ENCODE results near the gene ATOH7.
"Not testable (repeated sequence)": the region's sequence is repeated elsewhere in the genome, so short reads cannot be mapped to it uniquely, and the experiment has no call there.

ATOH7 gene

GRCh38 chr10:68237173-68237572 lies 5.3 kb upstream of the ATOH7 start:
- no peak for DNase-seq (ENCODE audit: low spot score)

GRCh38 chr10:68235581-68235980 lies 3.7 kb upstream of the ATOH7 start:
- no peak for DNase-seq (ENCODE audit: low spot score)

GRCh38 chr10:68235111-68235510 lies 3.2 kb upstream of the ATOH7 start:
- no peak for DNase-seq (ENCODE audit: low spot score)

- DNase-seq (ENCODE audit: low spot score) = no peak
Observed at GRCh38 chr10:68233046-68233445, 1.1 kb upstream of the ATOH7 start.

- DNase-seq (ENCODE audit: low spot score) = peak; percentile 82
Observed at GRCh38 chr10:68231106-68231816, 652 bp downstream of the ATOH7 start.

- DNase-seq (ENCODE audit: low spot score) = no peak
Observed at GRCh38 chr10:68230268-68230667, 1.6 kb downstream of the ATOH7 start.

GRCh38 chr10:68224810-68225209 lies 7.1 kb downstream of the ATOH7 start:
- DNase-seq (ENCODE audit: low spot score) = no peak

GRCh38 chr10:68223535-68224165 lies 8.3 kb downstream of the ATOH7 start:
- DNase-seq (ENCODE audit: low spot score) = peak; percentile 17

GRCh38 chr10:68222391-68222790 lies 9.5 kb downstream of the ATOH7 start:
- DNase-seq (ENCODE audit: low spot score) = no peak

GRCh38 chr10:68221196-68221595 lies 10.7 kb downstream of the ATOH7 start:
- DNase-seq (ENCODE audit: low spot score) = no peak

- no peak for DNase-seq (ENCODE audit: low spot score)
Observed at GRCh38 chr10:68218786-68219185, 13.1 kb downstream of the ATOH7 start.

GRCh38 chr10:68212721-68213352 lies 19.1 kb downstream of the ATOH7 start:
- peak; percentile 25 for DNase-seq (ENCODE audit: low spot score)

- DNase-seq (ENCODE audit: low spot score) = no peak
Observed at GRCh38 chr10:68211669-68212068, 20.2 kb downstream of the ATOH7 start.

- peak; percentile 89 for DNase-seq (ENCODE audit: low spot score)
Observed at GRCh38 chr10:68208424-68209042, 23.4 kb downstream of the ATOH7 start.

- no peak for DNase-seq (ENCODE audit: low spot score)
Observed at GRCh38 chr10:68202960-68203353, 29.0 kb downstream of the ATOH7 start.

GRCh38 chr10:68196701-68197100 lies 35.2 kb downstream of the ATOH7 start:
- DNase-seq (ENCODE audit: low spot score) = no peak

- not testable (repeated sequence) for DNase-seq (ENCODE audit: low spot score)
Observed at GRCh38 chr10:68195776-68196175, 36.1 kb downstream of the ATOH7 start.

GRCh38 chr10:68194290-68194689 lies 37.6 kb downstream of the ATOH7 start:
- no peak for DNase-seq (ENCODE audit: low spot score)

GRCh38 chr10:68192113-68192512 lies 39.8 kb downstream of the ATOH7 start:
- no peak for DNase-seq (ENCODE audit: low spot score)

- DNase-seq (ENCODE audit: low spot score) = no peak
Observed at GRCh38 chr10:68188835-68189234, 43.1 kb downstream of the ATOH7 start.

GRCh38 chr10:68185085-68185484 lies 46.8 kb downstream of the ATOH7 start:
- DNase-seq (ENCODE audit: low spot score) = no peak

- no peak for DNase-seq (ENCODE audit: low spot score)
Observed at GRCh38 chr10:68184546-68184945, 47.4 kb downstream of the ATOH7 start.

Measured in SK-N-DZ (cell line).